HUDEP-2 (cell line): Measurements from ENCODE around the gene NACC1.
A peak's percentile ranks its signal among the peaks of the same experiment; 100 is the strongest.

ENCODE experiments used
- DNase-seq, 76 experiments: peaks; one replicate each; lab custom pipeline; 2025; ENCODE audit not compliant: unreplicated experiment in 76 of 76; lab: John Stamatoyannopoulos, UW

Gene NACC1

GRCh38 chr19:13118424-13119193 is 545 bp downstream of the NACC1 start:
- peak in 57 of 76 experiments; percentile 18 to 86 (median 64) for DNase-seq

- no peak for DNase-seq
Observed at GRCh38 chr19:13119627-13120026, 1.6 kb downstream of the NACC1 start.

- no peak for DNase-seq
Observed at GRCh38 chr19:13120031-13120430, 2.0 kb downstream of the NACC1 start.

- DNase-seq, result no peak
Observed at GRCh38 chr19:13120817-13121216, 2.8 kb downstream of the NACC1 start.

GRCh38 chr19:13121551-13122274 is 3.6 kb downstream of the NACC1 start:
- no peak for DNase-seq

GRCh38 chr19:13122275-13122878 is 4.3 kb downstream of the NACC1 start:
- no peak for DNase-seq

GRCh38 chr19:13122980-13123957 is 5.2 kb downstream of the NACC1 start:
- DNase-seq, result no peak

- DNase-seq, result no peak
Observed at GRCh38 chr19:13127051-13127450, 9.0 kb downstream of the NACC1 start.

GRCh38 chr19:13127811-13128575 is 9.9 kb downstream of the NACC1 start:
- DNase-seq, result no peak

- no peak for DNase-seq
Observed at GRCh38 chr19:13128583-13128982, 10.5 kb downstream of the NACC1 start.

GRCh38 chr19:13129384-13129783 is 11.3 kb downstream of the NACC1 start:
- DNase-seq, result no peak

GRCh38 chr19:13130886-13131490 is 12.9 kb downstream of the NACC1 start:
- no peak for DNase-seq

- DNase-seq, result peak in 62 of 76 experiments; percentile 15 to 86 (median 51)
Observed at GRCh38 chr19:13132471-13133180, 14.6 kb downstream of the NACC1 start.

GRCh38 chr19:13133241-13133870 is 15.3 kb downstream of the NACC1 start:
- no peak for DNase-seq

GRCh38 chr19:13134626-13135025 is 16.6 kb downstream of the NACC1 start:
- no peak for DNase-seq

- no peak for DNase-seq
Observed at GRCh38 chr19:13135068-13136062, 17.3 kb downstream of the NACC1 start.

- DNase-seq, result no peak
Observed at GRCh38 chr19:13137290-13137794, 19.3 kb downstream of the NACC1 start.
